DOHH2 (cell line): ENCODE data around the gene ATP8B1.
"Not testable (repeated sequence)": the region's sequence is repeated elsewhere in the genome, so short reads cannot be mapped to it uniquely, and the experiment has no call there.

Experiments used
- H3F3A ChIP-seq: fragments of 200-600 bp; sonication (generic), shearing (Covaris generic); 2 replicates; pipeline ENCODE4 v1.6.0; 2016; ENCODE audit warnings: antibody characterized with exemption, mild to moderate bottlenecking; ENCODE audit not compliant: control insufficient read depth, insufficient read depth
- H3K27ac ChIP-seq: fragments of 200-600 bp; sonication (generic); 2 replicates; pipeline ENCODE4 v1.5.1; 2014; ENCODE audit warnings: low read depth, mild to moderate bottlenecking, low read length, moderate library complexity
- H3K27me3 ChIP-seq: fragments of 200-600 bp; sonication (generic); 2 replicates; pipeline ENCODE4 v1.6.1; 2014; ENCODE audit warnings: mild to moderate bottlenecking, low read length, mixed read lengths; ENCODE audit not compliant: control insufficient read depth
- H3K36me3 ChIP-seq: fragments of 200-600 bp; sonication (generic); 2 replicates; pipeline ENCODE4 v1.6.1; 2014; ENCODE audit warnings: mild to moderate bottlenecking, low read length, moderate library complexity, mixed read lengths; ENCODE audit not compliant: control insufficient read depth
- H3K4me1 ChIP-seq: fragments of 200-600 bp; sonication (generic); 2 replicates; pipeline ENCODE4 v1.6.1; 2014; ENCODE audit warnings: mild to moderate bottlenecking, low read length, mixed read lengths; ENCODE audit not compliant: control insufficient read depth
- H3K4me2 ChIP-seq: fragments of 200-600 bp; sonication (generic); 2 replicates; pipeline ENCODE4 v1.6.0; 2014; ENCODE audit warnings: mild to moderate bottlenecking, low read length, moderate library complexity
- H3K4me3 ChIP-seq: fragments of 200-600 bp; sonication (generic); 2 replicates; pipeline ENCODE4 v1.5.1; 2014; ENCODE audit warnings: mild to moderate bottlenecking, low read length, mixed read lengths
- H3K79me2 ChIP-seq: fragments of 200-600 bp; sonication (generic); 2 replicates; pipeline ENCODE4 v1.6.1; 2014; ENCODE audit warnings: mild to moderate bottlenecking, low read length, mixed read lengths; ENCODE audit not compliant: control insufficient read depth
- H3K9me2 ChIP-seq: fragments of 200-600 bp; sonication (generic); replicated peaks from 2 replicates; pipeline ENCODE4 v1.6.1; 2014; ENCODE audit warnings: mild to moderate bottlenecking, low read length, mixed read lengths; ENCODE audit not compliant: control insufficient read depth
- H3K9me3 ChIP-seq: fragments of 200-600 bp; sonication (generic); 2 replicates; pipeline ENCODE4 v1.6.1; 2014; ENCODE audit warnings: antibody characterized with exemption, low read length, mixed read lengths; ENCODE audit not compliant: control insufficient read depth, insufficient read depth
- H4K20me1 ChIP-seq: fragments of 200-600 bp; sonication (generic); 2 replicates; pipeline ENCODE4 v1.6.0; 2014; ENCODE audit warnings: low read depth, mild to moderate bottlenecking, antibody characterized with exemption, low read length, moderate library complexity; ENCODE audit not compliant: control insufficient read depth, insufficient read depth
- CTCF ChIP-seq: fragments of 200-600 bp; sonication (generic); IDR thresholded peaks from one replicate; pipeline ENCODE4 v1.5.1; 2014; ENCODE audit warnings: antibody characterized with exemption, mild to moderate bottlenecking, low read depth, low read length; ENCODE audit not compliant: poor library complexity, severe bottlenecking
- EZH2phosphoT487 ChIP-seq: fragments of 200-600 bp; sonication (generic); IDR thresholded peaks from 2 replicates; pipeline ENCODE4 v1.6.1; 2017; ENCODE audit warnings: borderline replicate concordance, mild to moderate bottlenecking, antibody characterized with exemption, low read length, moderate library complexity, mixed read lengths

ATP8B1 gene

DNA sequence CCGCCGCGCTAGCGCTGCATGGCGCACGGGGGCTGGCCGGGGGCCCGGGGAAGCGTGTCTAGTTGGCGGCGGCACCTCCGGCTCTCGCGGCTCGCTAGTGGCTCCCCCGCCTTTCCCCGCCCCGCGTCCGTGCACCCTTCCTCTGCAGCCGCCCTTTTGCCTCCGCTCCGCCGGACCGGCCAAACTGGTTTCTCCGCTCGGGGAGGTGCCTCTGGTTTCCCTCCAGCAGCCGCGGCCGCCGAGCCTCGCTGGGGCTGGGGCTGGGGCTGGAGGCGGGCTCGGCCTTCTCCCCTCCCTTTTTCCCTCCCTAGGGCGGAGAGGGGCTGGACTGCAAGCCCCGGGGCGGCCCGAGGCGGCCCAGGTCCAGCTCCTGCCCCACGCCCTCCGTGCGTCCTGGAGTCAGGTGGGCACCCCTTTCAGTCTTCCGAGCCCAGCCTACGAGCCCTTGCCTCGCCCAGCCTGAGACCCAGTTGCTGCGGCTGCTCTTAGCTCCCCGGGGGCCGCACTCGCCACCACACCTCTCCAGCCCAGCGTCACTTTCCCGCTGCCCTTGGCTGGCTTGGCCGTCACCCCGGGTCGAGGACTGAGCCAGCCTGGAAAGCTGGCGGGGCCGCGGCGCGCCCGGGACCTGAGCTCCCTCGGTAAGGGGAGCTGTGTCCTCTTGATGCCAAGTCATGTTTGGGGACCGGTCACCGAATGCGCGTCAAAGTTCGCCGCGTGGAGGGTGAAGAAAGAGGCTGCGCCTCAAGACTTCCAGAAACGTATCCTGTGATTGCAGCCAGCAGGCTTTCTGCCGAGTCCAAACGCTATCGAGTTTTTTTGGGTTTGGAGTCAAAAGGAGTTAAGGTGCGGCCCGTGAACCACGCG is at the start of gene ATP8B1:
Gene ATP8B1 (minus strand): TSS at position 213 of the 867 bp plus-strand sequence. CDS start 71,508 bp downstream, outside the sequence.
- Histone ChIP-seq H3K4me1 (no peaks in the 10 kb centered on the region), H3K4me2 (no peak within 1 kb of the TSS), H3K27me3 (peaks cover 41% of the 10 kb centered on the region), H3K9me3 (no peaks in the 10 kb centered on the region), H3K9me2 (no peaks in the 10 kb centered on the region), H3F3A (0 out of 2 replicates have a peak, but pooled peaks cover 2% of the 10 kb centered on the region), H4K20me1 (no peaks in the 10 kb centered on the region), H3K27ac (no peak within 1 kb of the TSS), H3K79me2 (no peaks in the 10 kb centered on the region), H3K36me3 (no peaks in the 10 kb centered on the region), H3K4me3 (no peak within 1 kb of the TSS)
- no peak for TF ChIP-seq CTCF
- TF ChIP-seq EZH2phosphoT487 = no peak

- TF ChIP-seq EZH2phosphoT487 = no peak
- TF ChIP-seq CTCF = no peak
- no peak overlapping the region for H3K4me2 ChIP-seq
- no peaks in the 10 kb centered on the region for H3K79me2 ChIP-seq
- H3K27ac ChIP-seq = no peak overlapping the region
- peaks cover 7% of the 10 kb centered on the region for H3K4me1 ChIP-seq
- peaks cover 7% of the 10 kb centered on the region for H3K27me3 ChIP-seq
- H3F3A ChIP-seq = no peaks in the 10 kb centered on the region
- H4K20me1 ChIP-seq = no peaks in the 10 kb centered on the region
- H3K9me2 ChIP-seq = no peaks in the 10 kb centered on the region
- no peaks in the 10 kb centered on the region for H3K36me3 ChIP-seq
- H3K9me3 ChIP-seq = no peaks in the 10 kb centered on the region
- no peak overlapping the region for H3K4me3 ChIP-seq
These were observed 46.9 kb upstream of the ATP8B1 start for GRCh38 chr18:57850063-57850462.

DNA sequence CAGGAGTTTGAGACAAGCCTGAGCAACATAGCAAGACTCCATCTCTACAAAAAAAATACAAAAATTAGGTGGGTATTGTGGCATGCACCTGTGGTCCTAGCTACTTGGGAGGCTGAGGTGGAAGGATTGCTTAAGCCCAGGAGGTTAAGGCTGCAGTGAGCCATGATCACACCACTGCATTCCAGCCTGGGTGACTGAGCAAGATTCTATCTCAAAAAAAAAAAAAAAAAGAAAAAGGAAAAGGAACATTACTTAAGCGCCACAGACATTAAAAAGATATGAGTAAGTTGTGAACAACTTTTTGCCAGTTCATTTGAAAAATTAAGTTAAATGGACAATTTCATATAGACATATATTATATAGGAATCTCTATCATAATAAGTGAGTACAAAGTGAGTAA is 45.3 kb upstream of the ATP8B1 start:
- H3K4me2 ChIP-seq, H3K4me3 ChIP-seq, H3K27ac ChIP-seq: not testable (repeated sequence)

GRCh38 chr18:57847431-57847830 is 44.3 kb upstream of the ATP8B1 start:
- not testable (repeated sequence) for H3K4me3 ChIP-seq, H3K4me2 ChIP-seq, H3K27me3 ChIP-seq, H4K20me1 ChIP-seq, H3K36me3 ChIP-seq, H3K9me3 ChIP-seq, H3F3A ChIP-seq, H3K79me2 ChIP-seq, H3K27ac ChIP-seq, H3K9me2 ChIP-seq
- H3K4me1 ChIP-seq = peaks cover 21% of the 10 kb centered on the region

More for the DNA sequence above, 45.3 kb upstream of the ATP8B1 start:
- H3K9me2 ChIP-seq, H3K9me3 ChIP-seq, H3K79me2 ChIP-seq, H3F3A ChIP-seq, H3K27me3 ChIP-seq, H4K20me1 ChIP-seq, H3K36me3 ChIP-seq: not testable (repeated sequence)
- H3K4me1 ChIP-seq = peaks cover 12% of the 10 kb centered on the region
